Measurements from ENCODE around the gene TDRD6.

DNA sequence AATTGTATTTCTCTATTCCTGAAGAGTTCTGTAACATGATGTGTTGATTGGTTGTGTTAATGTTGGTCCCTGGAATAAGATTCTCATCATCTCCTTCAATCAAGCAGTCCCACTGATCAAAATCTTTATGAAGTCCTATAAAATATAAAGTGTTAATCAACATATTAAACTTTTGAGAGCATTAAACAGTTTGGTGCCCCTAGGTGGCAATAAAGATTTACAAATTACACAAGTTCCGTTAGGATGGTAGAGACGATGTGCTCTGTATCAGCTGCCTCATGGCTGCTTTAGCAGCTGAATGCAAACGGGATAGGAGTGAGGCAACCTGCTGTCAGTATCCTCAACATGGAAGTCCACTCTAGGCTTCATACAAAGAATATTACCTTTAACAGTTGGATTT is 16.9 kb downstream of the TDRD6 start:
- no peak for TF ChIP-seq CTCF (IDR thresholded peaks at IDR 0.05)
- no peak for TF ChIP-seq POLR2A (IDR thresholded peaks at IDR 0.05)
- no peak for TF ChIP-seq POLR2AphosphoS5 (IDR thresholded peaks at IDR 0.05)
- TF ChIP-seq EP300 (IDR thresholded peaks at IDR 0.05), result no peak
